Activated naive CD4-positive, alpha-beta T cell treated with anti-CD3 and anti-CD28 coated beads, Interleukin-2, amount 50 U/mL, for 24 hours (primary cell): Measurements from ENCODE around the gene TOX3.

Source experiments
- H3K27ac Mint-ChIP-seq: one replicate; pipeline ENCODE4 v1.8.0; 2021; ENCODE audit warnings: mild to moderate bottlenecking, mixed read lengths
- H3K27me3 Mint-ChIP-seq: one replicate; pipeline ENCODE4 v1.8.0; 2021; ENCODE audit warnings: mixed read lengths
- H3K36me3 Mint-ChIP-seq: one replicate; pipeline ENCODE4 v1.8.0; 2021; ENCODE audit warnings: mixed read lengths
- H3K4me1 Mint-ChIP-seq: one replicate; pipeline ENCODE4 v1.8.0; 2021; ENCODE audit warnings: mixed read lengths
- H3K4me3 Mint-ChIP-seq: one replicate; pipeline ENCODE4 v1.8.0; 2021; ENCODE audit warnings: mild to moderate bottlenecking, mixed read lengths
- H3K9me3 Mint-ChIP-seq: one replicate; pipeline ENCODE4 v1.8.0; 2021; ENCODE audit warnings: mixed read lengths

Gene TOX3

GRCh38 chr16:52547004-52547833, at the start of gene TOX3:
TSS of gene TOX3 (minus strand) at chr16:52547143. CDS start at chr16:52546723, 420 bp downstream.
- Mint-ChIP-seq H3K27me3 (peaks cover 30% of the 10 kb centered on the region), H3K4me3 (no peak within 1 kb of the TSS), H3K4me1 (peaks cover 4% of the 10 kb centered on the region), H3K27ac (no peak within 1 kb of the TSS), H3K9me3 (peaks cover 5% of the 10 kb centered on the region), H3K36me3 (no peaks in the 10 kb centered on the region)

- H3K4me1 Mint-ChIP-seq, result no peaks in the 10 kb centered on the region
- H3K27me3 Mint-ChIP-seq, result no peaks in the 10 kb centered on the region
- no peaks in the 10 kb centered on the region for H3K36me3 Mint-ChIP-seq
- peaks cover 7% of the 10 kb centered on the region for H3K9me3 Mint-ChIP-seq
- no peak overlapping the region for H3K27ac Mint-ChIP-seq
- H3K4me3 Mint-ChIP-seq, result no peak overlapping the region
Observed at GRCh38 chr16:52592778-52593177, 45.8 kb upstream of the TOX3 start.

GRCh38 chr16:52591934-52592592, 45.1 kb upstream of the TOX3 start:
- H3K36me3 Mint-ChIP-seq, result no peaks in the 10 kb centered on the region
- H3K27ac Mint-ChIP-seq, result no peak overlapping the region
- H3K27me3 Mint-ChIP-seq, result no peaks in the 10 kb centered on the region
- no peak overlapping the region for H3K4me3 Mint-ChIP-seq
- H3K9me3 Mint-ChIP-seq, result peaks cover 7% of the 10 kb centered on the region
- no peaks in the 10 kb centered on the region for H3K4me1 Mint-ChIP-seq

DNA sequence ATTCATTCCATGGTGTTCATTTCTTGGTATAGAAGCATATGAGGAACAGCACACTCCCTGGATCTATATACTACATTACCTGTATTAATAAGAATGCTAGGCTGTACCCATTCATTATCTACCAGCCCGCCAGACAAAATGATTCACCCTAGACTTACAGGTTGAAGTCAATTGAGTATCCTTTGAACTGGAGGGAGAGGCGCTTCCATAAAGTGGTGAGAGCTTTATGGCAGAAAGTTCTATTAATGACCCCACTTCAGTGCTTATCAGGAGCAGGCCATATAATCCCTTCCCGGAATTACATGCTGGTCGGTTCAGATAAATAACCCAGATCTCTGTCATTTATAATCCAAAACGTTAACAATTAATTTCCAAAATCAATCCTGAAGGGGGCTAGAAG, 44.5 kb upstream of the TOX3 start:
- Mint-ChIP-seq H3K36me3 (no peaks in the 10 kb centered on the region), H3K4me1 (no peaks in the 10 kb centered on the region), H3K27ac (no peak overlapping the region), H3K4me3 (no peak overlapping the region), H3K27me3 (no peaks in the 10 kb centered on the region), H3K9me3 (peaks cover 7% of the 10 kb centered on the region)

- no peaks in the 10 kb centered on the region for H3K27me3 Mint-ChIP-seq
- H3K36me3 Mint-ChIP-seq, result no peaks in the 10 kb centered on the region
- no peak overlapping the region for H3K4me3 Mint-ChIP-seq
- H3K4me1 Mint-ChIP-seq, result no peaks in the 10 kb centered on the region
- H3K27ac Mint-ChIP-seq, result no peak overlapping the region
- H3K9me3 Mint-ChIP-seq, result no peaks in the 10 kb centered on the region
Observed at GRCh38 chr16:52586159-52586558, 39.2 kb upstream of the TOX3 start.

GRCh38 chr16:52584354-52585320, 37.7 kb upstream of the TOX3 start:
- Mint-ChIP-seq H3K27ac (no peak overlapping the region), H3K4me1 (no peaks in the 10 kb centered on the region), H3K36me3 (no peaks in the 10 kb centered on the region), H3K27me3 (no peaks in the 10 kb centered on the region), H3K4me3 (no peak overlapping the region), H3K9me3 (no peaks in the 10 kb centered on the region)

DNA sequence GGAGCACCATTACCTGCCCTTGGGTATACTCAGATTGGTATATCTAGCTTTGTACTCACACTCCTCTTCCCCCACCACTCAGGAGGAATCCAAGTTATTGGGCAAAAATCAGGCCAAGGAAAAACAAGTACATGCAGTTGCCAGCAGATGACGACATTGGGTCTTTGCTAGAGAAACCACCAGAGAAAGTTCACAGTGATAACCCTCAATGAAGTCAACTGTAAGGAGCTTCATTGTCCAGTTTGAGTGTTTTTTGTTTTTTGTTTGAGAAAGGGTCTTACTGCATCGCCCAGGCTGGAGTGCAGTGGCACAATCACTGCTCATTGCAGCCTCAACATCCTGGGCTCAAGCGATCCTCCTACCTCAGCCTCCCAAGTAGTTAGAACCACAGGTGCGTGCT, 34.6 kb upstream of the TOX3 start:
- H3K36me3 Mint-ChIP-seq, result no peaks in the 10 kb centered on the region
- H3K27me3 Mint-ChIP-seq, result no peaks in the 10 kb centered on the region
- no peak overlapping the region for H3K27ac Mint-ChIP-seq
- no peaks in the 10 kb centered on the region for H3K4me1 Mint-ChIP-seq
- H3K4me3 Mint-ChIP-seq, result no peak overlapping the region
- no peaks in the 10 kb centered on the region for H3K9me3 Mint-ChIP-seq

DNA sequence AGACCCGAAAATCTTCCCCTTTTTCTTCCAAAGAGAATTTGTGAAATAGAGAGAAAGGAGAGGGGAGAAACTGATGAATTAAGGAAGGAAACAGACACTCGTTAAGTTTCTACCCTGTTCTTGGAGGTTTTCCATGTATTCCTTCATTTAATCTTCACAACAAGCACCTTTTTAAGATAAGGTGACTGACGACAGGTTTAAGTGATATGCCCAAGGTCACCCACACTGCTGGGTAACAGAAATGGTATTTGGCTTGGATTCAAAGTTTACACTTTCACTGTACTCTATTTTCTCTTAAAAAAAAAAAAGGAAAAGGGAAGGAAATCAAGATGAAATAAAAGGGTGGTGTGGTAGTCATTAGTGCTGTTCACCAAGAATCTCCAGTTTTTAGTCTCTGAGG, 33.5 kb upstream of the TOX3 start:
- no peaks in the 10 kb centered on the region for H3K36me3 Mint-ChIP-seq
- no peaks in the 10 kb centered on the region for H3K9me3 Mint-ChIP-seq
- H3K4me3 Mint-ChIP-seq, result no peak overlapping the region
- peaks cover 2% of the 10 kb centered on the region for H3K27me3 Mint-ChIP-seq
- no peak overlapping the region for H3K27ac Mint-ChIP-seq
- H3K4me1 Mint-ChIP-seq, result no peaks in the 10 kb centered on the region

GRCh38 chr16:52578829-52579498, 32.0 kb upstream of the TOX3 start:
- Mint-ChIP-seq H3K36me3 (no peaks in the 10 kb centered on the region), H3K4me1 (no peaks in the 10 kb centered on the region), H3K4me3 (no peak overlapping the region), H3K27me3 (peaks cover 2% of the 10 kb centered on the region), H3K27ac (no peak overlapping the region), H3K9me3 (peaks cover 5% of the 10 kb centered on the region)

DNA sequence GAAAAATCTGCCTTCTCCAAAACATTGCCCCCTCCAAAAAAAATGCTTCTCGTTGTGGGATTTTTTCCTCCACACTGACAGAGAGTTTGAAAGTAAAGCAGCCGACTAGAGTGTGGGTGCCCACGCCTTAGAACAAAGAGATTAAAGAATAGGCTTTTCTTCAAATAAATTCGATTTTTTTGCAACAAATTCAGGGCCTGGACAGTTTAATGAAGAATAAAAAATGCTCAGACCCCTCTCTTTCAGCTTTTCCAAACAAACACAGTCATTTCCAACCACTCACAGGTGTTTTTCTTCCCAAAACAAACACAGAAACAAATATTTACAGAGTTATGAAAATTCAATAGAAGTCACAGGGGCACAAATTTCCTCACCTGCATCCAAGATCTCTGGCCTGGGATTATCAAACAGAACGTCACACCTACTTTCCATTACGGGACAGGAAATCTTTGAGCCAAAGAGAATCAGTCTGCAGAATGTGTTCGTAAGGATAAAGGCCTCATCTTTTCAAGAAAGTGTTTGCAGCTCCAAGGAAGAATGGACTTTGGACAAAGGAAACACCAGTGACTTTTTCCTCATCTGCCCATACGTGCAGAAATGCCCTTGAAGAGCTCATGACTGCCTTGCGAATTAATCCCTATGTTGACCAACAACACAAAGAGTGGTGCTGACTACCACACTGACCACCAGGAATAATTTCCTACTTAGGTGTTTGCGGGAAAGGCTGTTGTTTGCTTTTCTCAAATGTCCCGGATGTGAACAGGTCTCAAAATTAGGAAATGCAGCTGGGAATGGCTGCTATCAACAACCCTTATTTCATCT, 31.3 kb upstream of the TOX3 start:
- Mint-ChIP-seq H3K4me3 (no peak overlapping the region), H3K27me3 (peaks cover 2% of the 10 kb centered on the region), H3K36me3 (no peaks in the 10 kb centered on the region), H3K27ac (no peak overlapping the region), H3K9me3 (peaks cover 6% of the 10 kb centered on the region), H3K4me1 (no peaks in the 10 kb centered on the region)

- Mint-ChIP-seq H3K4me1 (no peaks in the 10 kb centered on the region), H3K9me3 (peaks cover 15% of the 10 kb centered on the region), H3K27ac (no peak overlapping the region), H3K27me3 (peaks cover 2% of the 10 kb centered on the region), H3K36me3 (no peaks in the 10 kb centered on the region), H3K4me3 (no peak overlapping the region)
Observed at GRCh38 chr16:52577130-52577706, 30.3 kb upstream of the TOX3 start.

GRCh38 chr16:52573365-52574299, 26.7 kb upstream of the TOX3 start:
- Mint-ChIP-seq H3K36me3 (no peaks in the 10 kb centered on the region), H3K4me1 (no peaks in the 10 kb centered on the region), H3K27me3 (peaks cover 2% of the 10 kb centered on the region), H3K9me3 (peaks cover 15% of the 10 kb centered on the region), H3K27ac (no peak overlapping the region), H3K4me3 (no peak overlapping the region)

GRCh38 chr16:52572656-52573055, 25.7 kb upstream of the TOX3 start:
- Mint-ChIP-seq H3K9me3 (peaks cover 15% of the 10 kb centered on the region), H3K4me3 (no peak overlapping the region), H3K4me1 (no peaks in the 10 kb centered on the region), H3K27me3 (peaks cover 2% of the 10 kb centered on the region), H3K27ac (no peak overlapping the region), H3K36me3 (no peaks in the 10 kb centered on the region)
